ENCODE measurements around the gene NR0B1.

DNA sequence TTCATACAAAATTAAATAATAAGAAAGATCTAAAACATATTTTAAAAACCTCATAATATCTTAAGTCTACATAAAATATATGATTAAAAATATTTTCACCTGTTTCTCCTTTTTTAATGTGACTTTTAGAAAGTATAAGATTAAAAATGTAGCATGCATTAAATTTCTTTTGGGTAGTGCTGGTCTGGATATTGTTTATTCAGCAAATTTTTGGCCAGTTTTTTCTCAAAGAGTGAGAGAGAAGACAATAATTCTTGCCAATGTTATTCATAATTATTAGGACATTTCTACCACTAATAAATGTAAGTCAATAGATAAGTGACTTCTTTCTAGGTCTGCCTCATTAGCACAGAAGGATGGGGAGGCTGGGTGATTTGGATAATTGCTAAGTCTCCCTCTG, 48.2 kb downstream of the NR0B1 start:
- TF ChIP-seq TOX (CRISPR knock-in tag; IDR thresholded peaks at IDR 0.05; ENCODE audit: borderline replicate concordance): no peak
- no peak for TF ChIP-seq PPARA (CRISPR knock-in tag; IDR thresholded peaks at IDR 0.05; ENCODE audit: borderline replicate concordance)
- TF ChIP-seq ISL1 (CRISPR knock-in tag; IDR thresholded peaks at IDR 0.05): no peak
- TF ChIP-seq RARB (CRISPR knock-in tag; IDR thresholded peaks at IDR 0.05): no peak
- TF ChIP-seq ZNF8 (CRISPR knock-in tag; IDR thresholded peaks at IDR 0.05): no peak
- TF ChIP-seq ZFP3 (CRISPR knock-in tag; IDR thresholded peaks at IDR 0.05): no peak
- TF ChIP-seq ZC3H10 (CRISPR knock-in tag; IDR thresholded peaks at IDR 0.05): no peak
- TF ChIP-seq, protein P1, sequence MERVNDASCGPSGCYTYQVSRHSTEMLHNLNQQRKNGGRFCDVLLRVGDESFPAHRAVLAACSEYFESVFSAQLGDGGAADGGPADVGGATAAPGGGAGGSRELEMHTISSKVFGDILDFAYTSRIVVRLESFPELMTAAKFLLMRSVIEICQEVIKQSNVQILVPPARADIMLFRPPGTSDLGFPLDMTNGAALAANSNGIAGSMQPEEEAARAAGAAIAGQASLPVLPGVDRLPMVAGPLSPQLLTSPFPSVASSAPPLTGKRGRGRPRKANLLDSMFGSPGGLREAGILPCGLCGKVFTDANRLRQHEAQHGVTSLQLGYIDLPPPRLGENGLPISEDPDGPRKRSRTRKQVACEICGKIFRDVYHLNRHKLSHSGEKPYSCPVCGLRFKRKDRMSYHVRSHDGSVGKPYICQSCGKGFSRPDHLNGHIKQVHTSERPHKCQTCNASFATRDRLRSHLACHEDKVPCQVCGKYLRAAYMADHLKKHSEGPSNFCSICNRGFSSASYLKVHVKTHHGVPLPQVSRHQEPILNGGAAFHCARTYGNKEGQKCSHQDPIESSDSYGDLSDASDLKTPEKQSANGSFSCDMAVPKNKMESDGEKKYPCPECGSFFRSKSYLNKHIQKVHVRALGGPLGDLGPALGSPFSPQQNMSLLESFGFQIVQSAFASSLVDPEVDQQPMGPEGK (CRISPR knock-in tag; IDR thresholded peaks at IDR 0.05; ENCODE audit: borderline replicate concordance): no peak
- TF ChIP-seq, protein P2, sequence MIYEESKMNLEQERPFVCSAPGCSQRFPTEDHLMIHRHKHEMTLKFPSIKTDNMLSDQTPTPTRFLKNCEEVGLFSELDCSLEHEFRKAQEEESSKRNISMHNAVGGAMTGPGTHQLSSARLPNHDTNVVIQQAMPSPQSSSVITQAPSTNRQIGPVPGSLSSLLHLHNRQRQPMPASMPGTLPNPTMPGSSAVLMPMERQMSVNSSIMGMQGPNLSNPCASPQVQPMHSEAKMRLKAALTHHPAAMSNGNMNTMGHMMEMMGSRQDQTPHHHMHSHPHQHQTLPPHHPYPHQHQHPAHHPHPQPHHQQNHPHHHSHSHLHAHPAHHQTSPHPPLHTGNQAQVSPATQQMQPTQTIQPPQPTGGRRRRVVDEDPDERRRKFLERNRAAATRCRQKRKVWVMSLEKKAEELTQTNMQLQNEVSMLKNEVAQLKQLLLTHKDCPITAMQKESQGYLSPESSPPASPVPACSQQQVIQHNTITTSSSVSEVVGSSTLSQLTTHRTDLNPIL (CRISPR knock-in tag; IDR thresholded peaks at IDR 0.05; ENCODE audit: low read depth): no peak

Data from SK-N-SH treated with all-trans-retinoic acid at 6 μM for 48 hours (cell line).